ENCODE results near the gene GNRH2.
A peak's percentile ranks its signal among the peaks of the same experiment; 100 is the strongest.

DNA sequence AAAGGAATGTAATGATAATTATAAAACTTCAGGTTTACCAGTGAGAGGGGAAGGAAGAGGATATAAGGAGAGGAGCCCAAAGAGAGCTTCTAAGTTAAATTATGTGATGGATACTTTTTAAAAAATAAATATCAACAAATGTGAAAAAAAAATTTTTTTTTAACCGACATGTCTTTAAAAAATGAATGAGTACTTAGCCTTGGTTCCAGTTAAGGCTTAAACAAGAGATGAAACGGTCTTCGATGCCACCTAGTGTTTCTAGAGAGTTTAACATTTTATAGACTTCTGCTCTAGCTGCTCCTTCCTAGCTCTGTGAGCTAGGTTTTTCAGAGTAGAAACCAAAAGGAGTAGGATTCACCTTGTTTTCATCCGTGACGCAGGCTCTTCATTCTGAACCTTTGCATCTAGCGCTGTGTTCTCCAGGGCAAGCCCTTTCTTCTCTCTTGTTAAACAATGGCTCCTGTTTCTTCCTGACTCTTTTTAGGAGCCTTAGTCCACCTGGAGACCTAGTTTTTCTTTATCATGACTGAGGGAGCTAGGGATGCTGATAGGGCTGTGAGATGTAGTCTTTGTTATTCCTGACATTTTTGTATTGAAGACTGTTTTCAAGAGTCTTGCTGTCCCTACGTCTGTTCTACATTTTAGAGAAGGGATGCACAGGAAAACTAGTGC lies 42.4 kb upstream of the GNRH2 start:
- TF ChIP-seq, protein P1, sequence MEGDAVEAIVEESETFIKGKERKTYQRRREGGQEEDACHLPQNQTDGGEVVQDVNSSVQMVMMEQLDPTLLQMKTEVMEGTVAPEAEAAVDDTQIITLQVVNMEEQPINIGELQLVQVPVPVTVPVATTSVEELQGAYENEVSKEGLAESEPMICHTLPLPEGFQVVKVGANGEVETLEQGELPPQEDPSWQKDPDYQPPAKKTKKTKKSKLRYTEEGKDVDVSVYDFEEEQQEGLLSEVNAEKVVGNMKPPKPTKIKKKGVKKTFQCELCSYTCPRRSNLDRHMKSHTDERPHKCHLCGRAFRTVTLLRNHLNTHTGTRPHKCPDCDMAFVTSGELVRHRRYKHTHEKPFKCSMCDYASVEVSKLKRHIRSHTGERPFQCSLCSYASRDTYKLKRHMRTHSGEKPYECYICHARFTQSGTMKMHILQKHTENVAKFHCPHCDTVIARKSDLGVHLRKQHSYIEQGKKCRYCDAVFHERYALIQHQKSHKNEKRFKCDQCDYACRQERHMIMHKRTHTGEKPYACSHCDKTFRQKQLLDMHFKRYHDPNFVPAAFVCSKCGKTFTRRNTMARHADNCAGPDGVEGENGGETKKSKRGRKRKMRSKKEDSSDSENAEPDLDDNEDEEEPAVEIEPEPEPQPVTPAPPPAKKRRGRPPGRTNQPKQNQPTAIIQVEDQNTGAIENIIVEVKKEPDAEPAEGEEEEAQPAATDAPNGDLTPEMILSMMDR (IDR thresholded peaks at IDR 0.05), result peak; percentile 27 to 45 (median 41)
- TF ChIP-seq POLR2A (IDR thresholded peaks at IDR 0.05; ENCODE audit: low read depth) (no peak), POLR2AphosphoS5 (IDR thresholded peaks at IDR 0.05) (no peak)

Measured in esophagus muscularis mucosa (tissue), 3 donors.